ENCODE data around the gene DRAP1.

Gene DRAP1

DNA sequence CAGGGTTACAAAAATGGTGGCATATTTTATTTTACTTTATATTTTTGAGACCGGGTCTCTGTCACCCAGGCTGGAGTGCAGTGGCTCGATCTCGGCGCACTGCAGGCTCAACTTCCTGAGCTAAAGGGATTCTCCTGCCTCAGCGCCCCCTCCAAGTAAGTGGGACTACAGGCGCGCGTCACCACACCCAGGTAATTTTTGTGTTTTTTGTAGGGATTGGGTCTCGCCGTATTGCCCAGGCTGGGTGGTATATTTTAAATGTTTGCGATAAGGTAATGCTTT, 18.4 kb upstream of the DRAP1 start:
- peak overlapping the region; percentile 56 for H3K4me3 ChIP-seq (ENCODE audit: low read depth, low read length)
- H3K9me3 ChIP-seq (ENCODE audit: severe bottlenecking), result no peaks in the 10 kb centered on the region
- no peak for TF ChIP-seq CTCF (IDR thresholded peaks at IDR 0.05; ENCODE audit: low read depth, low read length)
- H3K27ac ChIP-seq, result no peak overlapping the region
- no peaks in the 10 kb centered on the region for H3K36me3 ChIP-seq
- no peak for DNase-seq
- no peaks in the 10 kb centered on the region for H3K27me3 ChIP-seq (ENCODE audit: insufficient read depth, low read depth, severe bottlenecking)

GRCh38 chr11:65903068-65903481, 16.2 kb upstream of the DRAP1 start:
- Histone ChIP-seq H3K36me3 (no peaks in the 10 kb centered on the region), H3K9me3 (ENCODE audit: severe bottlenecking) (no peaks in the 10 kb centered on the region), H3K4me3 (ENCODE audit: low read depth, low read length) (no peak overlapping the region), H3K27ac (no peak overlapping the region), H3K27me3 (ENCODE audit: insufficient read depth, low read depth, severe bottlenecking) (no peaks in the 10 kb centered on the region)
- TF ChIP-seq CTCF (IDR thresholded peaks at IDR 0.05; ENCODE audit: low read depth, low read length), result no peak
- no peak for DNase-seq

GRCh38 chr11:65903715-65904114, 15.5 kb upstream of the DRAP1 start:
- H3K9me3 ChIP-seq (ENCODE audit: severe bottlenecking), result no peaks in the 10 kb centered on the region
- no peak for DNase-seq
- no peaks in the 10 kb centered on the region for H3K27me3 ChIP-seq (ENCODE audit: insufficient read depth, low read depth, severe bottlenecking)
- no peaks in the 10 kb centered on the region for H3K36me3 ChIP-seq
- no peak for TF ChIP-seq CTCF (IDR thresholded peaks at IDR 0.05; ENCODE audit: low read depth, low read length)
- no peak overlapping the region for H3K27ac ChIP-seq
- H3K4me3 ChIP-seq (ENCODE audit: low read depth, low read length), result no peak overlapping the region

DNA sequence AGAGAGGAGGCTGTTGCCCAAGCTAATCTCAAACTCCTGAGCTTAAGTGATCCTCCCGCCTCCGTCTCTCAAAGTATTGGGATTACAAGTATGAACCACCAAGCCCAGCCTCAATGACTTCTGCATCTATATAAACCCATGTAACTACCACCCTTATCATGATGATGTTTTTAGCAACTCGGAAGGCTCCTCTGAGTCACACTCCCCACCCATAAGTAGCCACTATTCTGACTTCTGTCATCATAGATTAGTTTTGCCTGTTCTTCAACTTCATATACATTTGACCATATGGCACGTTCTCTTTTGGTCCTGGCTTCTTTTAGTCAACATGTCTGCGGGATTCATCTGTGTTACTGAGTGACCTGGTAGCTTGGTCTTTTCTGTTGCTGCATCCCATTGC, 12.6 kb upstream of the DRAP1 start:
- no peak for DNase-seq
- no peaks in the 10 kb centered on the region for H3K27me3 ChIP-seq (ENCODE audit: insufficient read depth, low read depth, severe bottlenecking)
- no peaks in the 10 kb centered on the region for H3K36me3 ChIP-seq
- H3K4me3 ChIP-seq (ENCODE audit: low read depth, low read length), result no peak overlapping the region
- H3K9me3 ChIP-seq (ENCODE audit: severe bottlenecking), result no peaks in the 10 kb centered on the region
- TF ChIP-seq CTCF (IDR thresholded peaks at IDR 0.05; ENCODE audit: low read depth, low read length), result no peak
- no peak overlapping the region for H3K27ac ChIP-seq

- Histone ChIP-seq H3K4me3 (ENCODE audit: low read depth, low read length) (no peak overlapping the region), H3K9me3 (ENCODE audit: severe bottlenecking) (no peaks in the 10 kb centered on the region), H3K36me3 (no peaks in the 10 kb centered on the region), H3K27ac (no peak overlapping the region), H3K27me3 (ENCODE audit: insufficient read depth, low read depth, severe bottlenecking) (no peaks in the 10 kb centered on the region)
- DNase-seq, result no peak
- TF ChIP-seq CTCF (IDR thresholded peaks at IDR 0.05; ENCODE audit: low read depth, low read length), result no peak
These were observed 11.3 kb upstream of the DRAP1 start for GRCh38 chr11:65907878-65908277.

DNA sequence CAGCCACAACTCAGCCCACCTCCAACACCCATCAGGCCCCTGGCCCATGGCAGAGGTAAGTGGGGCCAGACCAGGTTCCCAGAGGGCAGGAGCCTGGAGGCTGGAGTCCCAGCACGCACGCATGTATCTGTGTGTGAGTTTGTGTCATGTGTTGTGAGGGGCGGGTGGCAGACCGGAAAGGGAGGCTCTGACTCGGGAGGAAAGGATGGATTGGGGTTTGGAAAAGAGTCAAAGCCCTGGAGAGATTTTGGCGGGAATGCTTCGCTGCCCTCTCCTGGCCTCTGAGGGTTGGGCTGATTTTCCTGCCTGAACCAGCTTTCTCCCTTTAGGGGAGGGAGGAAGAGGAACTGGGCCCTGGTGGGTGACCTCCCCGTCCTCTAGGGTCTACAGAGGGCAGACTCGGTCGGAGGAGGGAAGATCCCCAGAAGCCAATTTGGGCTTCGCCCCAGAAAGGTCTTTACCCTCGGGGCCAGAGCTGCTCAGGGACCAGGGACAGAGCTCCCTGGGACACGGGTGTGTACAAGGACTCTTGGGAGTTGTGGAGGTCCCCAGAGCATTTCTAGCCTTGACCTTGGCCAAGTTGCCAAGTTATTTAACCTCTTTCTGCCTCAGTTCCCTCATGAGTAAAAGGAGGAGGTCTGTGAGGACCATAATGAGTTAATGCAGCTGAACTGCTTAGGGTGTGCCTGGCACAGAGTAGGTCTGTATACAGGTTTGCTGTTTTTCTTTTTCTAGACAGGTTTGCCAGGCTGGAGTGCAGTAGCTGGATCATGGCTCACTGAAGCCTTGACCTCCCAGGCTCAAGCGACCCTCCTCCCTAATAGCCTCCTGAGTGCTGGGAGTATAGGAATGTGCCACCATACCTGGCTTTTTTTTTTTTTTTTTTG, 7.3 kb upstream of the DRAP1 start:
- no peaks in the 10 kb centered on the region for H3K36me3 ChIP-seq
- H3K27ac ChIP-seq, result peak overlapping the region; percentile 34
- TF ChIP-seq CTCF (IDR thresholded peaks at IDR 0.05; ENCODE audit: low read depth, low read length), result peak; percentile 82
- no peaks in the 10 kb centered on the region for H3K27me3 ChIP-seq (ENCODE audit: insufficient read depth, low read depth, severe bottlenecking)
- DNase-seq, result peak; percentile 78
- no peaks in the 10 kb centered on the region for H3K9me3 ChIP-seq (ENCODE audit: severe bottlenecking)
- no peak overlapping the region for H3K4me3 ChIP-seq (ENCODE audit: low read depth, low read length)

Data from WERI-Rb-1 (cell line).